ENCODE results near the gene C2orf69. TPM values are rescaled to one million over a fixed set of nuclear protein-coding genes. Genes with fewer than 3 reads are reported as not detected.

C2orf69 gene
- total and polyA plus RNA-seq, 2 of the 8 experiments (the other 6 are each of a cell fraction or from before 2014, with no cell fraction given): 3.9 to 32.0 TPM

DNA sequence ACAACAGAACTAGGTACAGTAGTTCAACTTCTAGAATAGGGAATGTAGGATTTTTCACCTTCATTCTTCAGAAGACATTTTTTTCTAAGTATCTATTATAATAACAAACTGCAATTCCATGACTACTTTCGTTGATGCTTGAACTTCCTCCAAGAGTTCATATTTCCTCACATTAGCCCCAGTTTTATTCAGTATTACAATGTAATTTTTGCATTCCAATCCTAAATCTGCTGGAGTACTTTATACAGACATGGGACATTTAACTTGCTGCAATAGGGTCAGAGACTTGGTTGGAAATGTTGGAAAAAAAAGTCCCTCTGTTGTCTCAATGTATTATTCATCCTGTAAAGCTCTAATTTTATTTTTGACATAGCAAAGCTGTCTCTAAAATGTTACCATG lies 40.5 kb upstream of the C2orf69 start (continued):
- TF ChIP-seq, protein P1, sequence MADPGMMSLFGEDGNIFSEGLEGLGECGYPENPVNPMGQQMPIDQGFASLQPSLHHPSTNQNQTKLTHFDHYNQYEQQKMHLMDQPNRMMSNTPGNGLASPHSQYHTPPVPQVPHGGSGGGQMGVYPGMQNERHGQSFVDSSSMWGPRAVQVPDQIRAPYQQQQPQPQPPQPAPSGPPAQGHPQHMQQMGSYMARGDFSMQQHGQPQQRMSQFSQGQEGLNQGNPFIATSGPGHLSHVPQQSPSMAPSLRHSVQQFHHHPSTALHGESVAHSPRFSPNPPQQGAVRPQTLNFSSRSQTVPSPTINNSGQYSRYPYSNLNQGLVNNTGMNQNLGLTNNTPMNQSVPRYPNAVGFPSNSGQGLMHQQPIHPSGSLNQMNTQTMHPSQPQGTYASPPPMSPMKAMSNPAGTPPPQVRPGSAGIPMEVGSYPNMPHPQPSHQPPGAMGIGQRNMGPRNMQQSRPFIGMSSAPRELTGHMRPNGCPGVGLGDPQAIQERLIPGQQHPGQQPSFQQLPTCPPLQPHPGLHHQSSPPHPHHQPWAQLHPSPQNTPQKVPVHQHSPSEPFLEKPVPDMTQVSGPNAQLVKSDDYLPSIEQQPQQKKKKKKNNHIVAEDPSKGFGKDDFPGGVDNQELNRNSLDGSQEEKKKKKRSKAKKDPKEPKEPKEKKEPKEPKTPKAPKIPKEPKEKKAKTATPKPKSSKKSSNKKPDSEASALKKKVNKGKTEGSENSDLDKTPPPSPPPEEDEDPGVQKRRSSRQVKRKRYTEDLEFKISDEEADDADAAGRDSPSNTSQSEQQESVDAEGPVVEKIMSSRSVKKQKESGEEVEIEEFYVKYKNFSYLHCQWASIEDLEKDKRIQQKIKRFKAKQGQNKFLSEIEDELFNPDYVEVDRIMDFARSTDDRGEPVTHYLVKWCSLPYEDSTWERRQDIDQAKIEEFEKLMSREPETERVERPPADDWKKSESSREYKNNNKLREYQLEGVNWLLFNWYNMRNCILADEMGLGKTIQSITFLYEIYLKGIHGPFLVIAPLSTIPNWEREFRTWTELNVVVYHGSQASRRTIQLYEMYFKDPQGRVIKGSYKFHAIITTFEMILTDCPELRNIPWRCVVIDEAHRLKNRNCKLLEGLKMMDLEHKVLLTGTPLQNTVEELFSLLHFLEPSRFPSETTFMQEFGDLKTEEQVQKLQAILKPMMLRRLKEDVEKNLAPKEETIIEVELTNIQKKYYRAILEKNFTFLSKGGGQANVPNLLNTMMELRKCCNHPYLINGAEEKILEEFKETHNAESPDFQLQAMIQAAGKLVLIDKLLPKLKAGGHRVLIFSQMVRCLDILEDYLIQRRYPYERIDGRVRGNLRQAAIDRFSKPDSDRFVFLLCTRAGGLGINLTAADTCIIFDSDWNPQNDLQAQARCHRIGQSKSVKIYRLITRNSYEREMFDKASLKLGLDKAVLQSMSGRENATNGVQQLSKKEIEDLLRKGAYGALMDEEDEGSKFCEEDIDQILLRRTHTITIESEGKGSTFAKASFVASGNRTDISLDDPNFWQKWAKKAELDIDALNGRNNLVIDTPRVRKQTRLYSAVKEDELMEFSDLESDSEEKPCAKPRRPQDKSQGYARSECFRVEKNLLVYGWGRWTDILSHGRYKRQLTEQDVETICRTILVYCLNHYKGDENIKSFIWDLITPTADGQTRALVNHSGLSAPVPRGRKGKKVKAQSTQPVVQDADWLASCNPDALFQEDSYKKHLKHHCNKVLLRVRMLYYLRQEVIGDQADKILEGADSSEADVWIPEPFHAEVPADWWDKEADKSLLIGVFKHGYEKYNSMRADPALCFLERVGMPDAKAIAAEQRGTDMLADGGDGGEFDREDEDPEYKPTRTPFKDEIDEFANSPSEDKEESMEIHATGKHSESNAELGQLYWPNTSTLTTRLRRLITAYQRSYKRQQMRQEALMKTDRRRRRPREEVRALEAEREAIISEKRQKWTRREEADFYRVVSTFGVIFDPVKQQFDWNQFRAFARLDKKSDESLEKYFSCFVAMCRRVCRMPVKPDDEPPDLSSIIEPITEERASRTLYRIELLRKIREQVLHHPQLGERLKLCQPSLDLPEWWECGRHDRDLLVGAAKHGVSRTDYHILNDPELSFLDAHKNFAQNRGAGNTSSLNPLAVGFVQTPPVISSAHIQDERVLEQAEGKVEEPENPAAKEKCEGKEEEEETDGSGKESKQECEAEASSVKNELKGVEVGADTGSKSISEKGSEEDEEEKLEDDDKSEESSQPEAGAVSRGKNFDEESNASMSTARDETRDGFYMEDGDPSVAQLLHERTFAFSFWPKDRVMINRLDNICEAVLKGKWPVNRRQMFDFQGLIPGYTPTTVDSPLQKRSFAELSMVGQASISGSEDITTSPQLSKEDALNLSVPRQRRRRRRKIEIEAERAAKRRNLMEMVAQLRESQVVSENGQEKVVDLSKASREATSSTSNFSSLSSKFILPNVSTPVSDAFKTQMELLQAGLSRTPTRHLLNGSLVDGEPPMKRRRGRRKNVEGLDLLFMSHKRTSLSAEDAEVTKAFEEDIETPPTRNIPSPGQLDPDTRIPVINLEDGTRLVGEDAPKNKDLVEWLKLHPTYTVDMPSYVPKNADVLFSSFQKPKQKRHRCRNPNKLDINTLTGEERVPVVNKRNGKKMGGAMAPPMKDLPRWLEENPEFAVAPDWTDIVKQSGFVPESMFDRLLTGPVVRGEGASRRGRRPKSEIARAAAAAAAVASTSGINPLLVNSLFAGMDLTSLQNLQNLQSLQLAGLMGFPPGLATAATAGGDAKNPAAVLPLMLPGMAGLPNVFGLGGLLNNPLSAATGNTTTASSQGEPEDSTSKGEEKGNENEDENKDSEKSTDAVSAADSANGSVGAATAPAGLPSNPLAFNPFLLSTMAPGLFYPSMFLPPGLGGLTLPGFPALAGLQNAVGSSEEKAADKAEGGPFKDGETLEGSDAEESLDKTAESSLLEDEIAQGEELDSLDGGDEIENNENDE (IDR thresholded peaks at IDR 0.05; ENCODE audit: insufficient replicate concordance, low read length): no peak
- TF ChIP-seq TCF12 (IDR thresholded peaks at IDR 0.05; ENCODE audit: low read depth, low read length) (no peak), SP1 (IDR thresholded peaks at IDR 0.05; ENCODE audit: low read depth, low read length) (no peak), PHF8 (conservative IDR thresholded peaks at IDR 0.05; ENCODE audit: low read depth, low read length) (no peak), JUND (IDR thresholded peaks at IDR 0.05; ENCODE audit: low read length) (no peak), SP2 (IDR thresholded peaks at IDR 0.05; ENCODE audit: low read length) (no peak), GABPA (IDR thresholded peaks at IDR 0.05; ENCODE audit: borderline replicate concordance, insufficient read depth, low read length) (no peak), GTF2F1 (IDR thresholded peaks at IDR 0.05; ENCODE audit: borderline replicate concordance, low read depth, low read length) (no peak)
- TF ChIP-seq, protein P2, sequence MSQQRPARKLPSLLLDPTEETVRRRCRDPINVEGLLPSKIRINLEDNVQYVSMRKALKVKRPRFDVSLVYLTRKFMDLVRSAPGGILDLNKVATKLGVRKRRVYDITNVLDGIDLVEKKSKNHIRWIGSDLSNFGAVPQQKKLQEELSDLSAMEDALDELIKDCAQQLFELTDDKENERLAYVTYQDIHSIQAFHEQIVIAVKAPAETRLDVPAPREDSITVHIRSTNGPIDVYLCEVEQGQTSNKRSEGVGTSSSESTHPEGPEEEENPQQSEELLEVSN (IDR thresholded peaks at IDR 0.05): no peak
- TF ChIP-seq, protein P3, sequence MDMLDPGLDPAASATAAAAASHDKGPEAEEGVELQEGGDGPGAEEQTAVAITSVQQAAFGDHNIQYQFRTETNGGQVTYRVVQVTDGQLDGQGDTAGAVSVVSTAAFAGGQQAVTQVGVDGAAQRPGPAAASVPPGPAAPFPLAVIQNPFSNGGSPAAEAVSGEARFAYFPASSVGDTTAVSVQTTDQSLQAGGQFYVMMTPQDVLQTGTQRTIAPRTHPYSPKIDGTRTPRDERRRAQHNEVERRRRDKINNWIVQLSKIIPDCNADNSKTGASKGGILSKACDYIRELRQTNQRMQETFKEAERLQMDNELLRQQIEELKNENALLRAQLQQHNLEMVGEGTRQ (IDR thresholded peaks at IDR 0.05; ENCODE audit: low read length): no peak

Measured in H1 (cell line).